ENCODE measurements around the gene TENT5C. TPM values are rescaled to one million over a fixed set of nuclear protein-coding genes. Genes with fewer than 3 reads are reported as not detected.

The TENT5C gene
- total and polyA plus RNA-seq, 8 donors, result 11.6 to 25.8 (median 15.9) TPM

DNA sequence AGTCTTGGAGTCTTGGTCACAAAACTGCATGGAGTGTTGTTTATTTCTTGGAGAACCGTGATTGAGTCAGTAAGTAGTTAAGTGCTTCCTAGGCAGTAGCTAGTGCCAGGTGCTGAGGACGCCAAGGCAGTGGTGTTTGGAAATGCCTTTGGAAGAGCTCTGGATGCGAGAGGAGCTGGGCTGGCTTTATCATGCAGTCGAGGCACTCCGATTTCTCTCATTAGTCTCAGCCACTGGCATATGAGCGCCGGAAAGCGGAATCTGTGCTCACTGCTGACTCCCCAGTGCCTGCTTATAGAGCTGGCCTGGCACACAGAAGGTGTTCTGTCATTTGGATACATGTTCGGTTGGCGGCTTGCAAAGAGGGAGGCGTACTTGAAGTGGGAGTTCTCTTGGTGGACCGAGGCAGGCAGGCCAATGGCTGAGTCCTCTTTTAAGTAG, 3.6 kb downstream of the TENT5C start:
- Histone ChIP-seq H3K4me3 (no peak overlapping the region), H3K27me3 (peaks cover 0 to 7% of the 10 kb centered on the region in 2 donors), H3K4me1 (peaks cover 9 to 56% of the 10 kb centered on the region in 2 donors), H3K27ac (no peak overlapping the region), H3K9me3 (no peaks in the 10 kb centered on the region), H3K36me3 (no peaks in the 10 kb centered on the region)
- intact Hi-C loops (cut with DNase I), result no loop called here
- ATAC-seq (no peak), DNase-seq (no peak)
- TF ChIP-seq, protein P1, sequence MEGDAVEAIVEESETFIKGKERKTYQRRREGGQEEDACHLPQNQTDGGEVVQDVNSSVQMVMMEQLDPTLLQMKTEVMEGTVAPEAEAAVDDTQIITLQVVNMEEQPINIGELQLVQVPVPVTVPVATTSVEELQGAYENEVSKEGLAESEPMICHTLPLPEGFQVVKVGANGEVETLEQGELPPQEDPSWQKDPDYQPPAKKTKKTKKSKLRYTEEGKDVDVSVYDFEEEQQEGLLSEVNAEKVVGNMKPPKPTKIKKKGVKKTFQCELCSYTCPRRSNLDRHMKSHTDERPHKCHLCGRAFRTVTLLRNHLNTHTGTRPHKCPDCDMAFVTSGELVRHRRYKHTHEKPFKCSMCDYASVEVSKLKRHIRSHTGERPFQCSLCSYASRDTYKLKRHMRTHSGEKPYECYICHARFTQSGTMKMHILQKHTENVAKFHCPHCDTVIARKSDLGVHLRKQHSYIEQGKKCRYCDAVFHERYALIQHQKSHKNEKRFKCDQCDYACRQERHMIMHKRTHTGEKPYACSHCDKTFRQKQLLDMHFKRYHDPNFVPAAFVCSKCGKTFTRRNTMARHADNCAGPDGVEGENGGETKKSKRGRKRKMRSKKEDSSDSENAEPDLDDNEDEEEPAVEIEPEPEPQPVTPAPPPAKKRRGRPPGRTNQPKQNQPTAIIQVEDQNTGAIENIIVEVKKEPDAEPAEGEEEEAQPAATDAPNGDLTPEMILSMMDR (IDR thresholded peaks at IDR 0.05), result no peak

DNA sequence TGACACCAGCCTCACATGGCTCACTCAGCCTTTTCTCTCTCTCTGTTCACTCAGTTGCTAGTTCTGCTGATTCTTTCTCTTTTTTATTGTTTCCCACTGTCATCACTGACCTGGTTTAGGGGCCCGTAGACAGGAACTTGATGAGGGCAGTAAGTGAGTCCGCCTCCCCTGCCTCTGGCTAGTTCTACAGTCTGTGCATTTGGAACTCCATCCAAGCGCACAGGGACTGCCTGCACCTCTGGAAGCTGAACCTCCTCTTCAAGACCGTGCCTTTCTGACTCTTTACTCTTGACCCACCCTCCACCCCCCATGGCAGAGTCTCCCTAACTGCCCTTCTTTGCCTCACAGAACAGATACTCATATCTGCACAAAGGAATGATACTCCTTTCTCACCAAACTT, 4.2 kb downstream of the TENT5C start:
- Histone ChIP-seq H3K4me1 (peaks cover 9 to 56% of the 10 kb centered on the region in 2 donors), H3K27me3 (peaks cover 0 to 4% of the 10 kb centered on the region in 2 donors), H3K27ac (no peak overlapping the region), H3K36me3 (no peaks in the 10 kb centered on the region), H3K9me3 (no peaks in the 10 kb centered on the region), H3K4me3 (no peak overlapping the region)
- intact Hi-C loops (cut with DNase I), result no loop called here
- TF ChIP-seq, protein P1 (IDR thresholded peaks at IDR 0.05), result no peak
- DNase-seq, result no peak
- ATAC-seq, result no peak

DNA sequence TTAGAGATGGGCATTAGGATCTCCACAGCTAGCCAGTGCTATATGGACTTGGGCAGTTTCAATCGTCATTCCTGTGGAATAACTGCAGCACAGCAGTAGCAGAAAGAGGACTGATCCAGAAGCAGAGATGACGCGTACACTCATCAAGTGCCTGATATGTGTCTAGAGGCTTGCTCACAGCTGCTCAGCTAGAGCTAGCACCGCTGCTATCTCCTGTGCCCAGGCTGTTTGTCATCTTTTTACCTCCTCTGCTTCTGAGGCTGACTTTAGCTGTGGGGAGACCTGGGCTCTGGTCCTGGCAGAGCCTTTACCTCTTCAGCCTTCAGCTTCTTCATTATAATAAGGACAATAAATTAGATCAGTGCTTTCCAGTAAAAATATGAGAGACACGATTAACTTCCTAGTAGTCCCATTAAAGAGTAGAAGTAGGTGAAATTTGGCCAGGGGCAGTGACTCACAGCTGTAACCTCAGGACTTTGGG, 5.3 kb downstream of the TENT5C start:
- intact Hi-C loops (cut with DNase I), result no loop called here
- no peaks in the 10 kb centered on the region for H3K9me3 ChIP-seq
- ATAC-seq (no peak), DNase-seq (no peak)
- peaks cover 0 to 4% of the 10 kb centered on the region in 2 donors for H3K27me3 ChIP-seq
- TF ChIP-seq, protein P1 (IDR thresholded peaks at IDR 0.05), result no peak
- peaks cover 9 to 60% of the 10 kb centered on the region in 2 donors for H3K4me1 ChIP-seq
- no peak overlapping the region for H3K27ac ChIP-seq
- no peaks in the 10 kb centered on the region for H3K36me3 ChIP-seq
- no peak overlapping the region for H3K4me3 ChIP-seq

DNA sequence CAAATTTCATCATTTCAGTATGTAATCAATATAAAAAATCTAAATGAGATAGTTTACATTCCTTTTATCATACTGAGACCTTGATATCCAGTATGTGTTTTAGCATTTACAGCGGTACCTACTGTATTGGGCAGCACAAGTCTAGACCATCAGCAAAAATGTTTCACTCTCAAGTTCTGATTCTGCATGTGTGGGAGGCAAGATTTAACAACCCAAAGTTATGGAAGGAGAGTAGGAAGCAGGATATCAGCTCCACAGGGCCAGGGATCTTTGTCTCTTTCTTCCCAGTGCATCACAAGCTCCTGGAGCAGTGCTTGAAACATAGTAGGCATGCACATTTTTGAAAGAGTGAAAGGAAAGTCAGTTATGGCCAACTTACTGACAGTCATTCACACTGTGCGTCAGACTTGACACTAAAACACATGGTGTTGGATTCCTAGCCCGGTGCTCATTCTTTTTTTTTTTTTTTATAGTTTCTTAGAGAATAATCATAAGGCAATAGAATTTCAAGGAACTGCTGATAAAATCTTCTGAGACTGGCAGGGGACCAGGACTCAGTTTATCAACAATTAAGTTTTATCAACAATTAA, 6.1 kb downstream of the TENT5C start:
- peaks cover 9 to 64% of the 10 kb centered on the region in 2 donors for H3K4me1 ChIP-seq
- no peaks in the 10 kb centered on the region for H3K36me3 ChIP-seq
- TF ChIP-seq, protein P1 (IDR thresholded peaks at IDR 0.05), result no peak
- no peak overlapping the region for H3K4me3 ChIP-seq
- no peaks in the 10 kb centered on the region for H3K27me3 ChIP-seq
- H3K27ac ChIP-seq, result peak overlapping the region in 1 of 2 donors; percentile 49
- H3K9me3 ChIP-seq, result no peaks in the 10 kb centered on the region
- ATAC-seq (no peak), DNase-seq (no peak)
- intact Hi-C loops (cut with DNase I), result no loop called here

DNA sequence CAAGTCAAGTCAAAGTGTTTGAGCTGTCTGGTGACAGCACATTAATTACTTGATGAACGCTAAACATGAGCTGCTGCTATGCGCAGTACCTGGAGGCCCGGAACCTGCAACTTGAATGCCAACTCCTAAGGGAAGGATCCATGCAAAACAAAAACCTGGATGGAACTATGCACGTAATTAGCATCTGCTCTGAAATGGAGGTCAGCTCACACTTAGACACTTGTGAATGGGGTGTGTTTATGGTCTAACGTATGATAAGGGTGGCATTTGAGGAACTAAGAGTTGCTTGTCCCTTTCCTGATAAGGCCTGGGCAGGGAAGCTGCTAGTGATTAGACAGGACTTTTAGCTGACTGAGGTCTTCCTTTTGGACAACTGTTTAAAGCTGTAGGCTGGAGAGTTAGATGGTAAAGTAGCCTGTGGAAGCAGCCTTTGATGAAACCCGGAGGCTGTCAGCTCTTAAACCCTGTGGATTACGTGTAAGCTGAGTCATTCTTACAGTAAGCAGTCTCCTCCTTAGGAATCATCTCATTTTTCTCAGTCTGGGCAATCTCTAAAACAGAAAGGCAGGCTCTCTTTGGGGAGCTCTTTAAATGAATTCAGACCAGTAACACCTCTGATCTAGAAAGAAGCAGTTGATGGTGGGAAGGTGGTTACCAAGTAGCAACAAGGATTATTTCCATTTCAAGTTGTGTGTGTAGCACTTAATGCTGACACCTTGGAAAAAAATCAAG, 6.8 kb downstream of the TENT5C start:
- Histone ChIP-seq H3K27me3 (no peaks in the 10 kb centered on the region), H3K36me3 (no peaks in the 10 kb centered on the region), H3K9me3 (no peaks in the 10 kb centered on the region), H3K27ac (peak overlapping the region; percentile 49 to 53), H3K4me3 (no peak overlapping the region), H3K4me1 (peaks cover 9 to 58% of the 10 kb centered on the region in 2 donors)
- DNase-seq (no peak), ATAC-seq (peak; percentile 66)
- TF ChIP-seq, protein P1 (IDR thresholded peaks at IDR 0.05), result no peak
- intact Hi-C loops (cut with DNase I), result no loop called here
